ENCODE data around the gene GBX2.

GRCh38 chr2:236200378-236200777 lies 32.2 kb upstream of the GBX2 start:
- no peak for TF ChIP-seq EZH2 (IDR thresholded peaks at IDR 0.05; ENCODE audit: insufficient read depth, poor library complexity, severe bottlenecking)
- TF ChIP-seq EZH2phosphoT487 (IDR thresholded peaks at IDR 0.05; ENCODE audit: insufficient read depth, low read depth) = no peak
